Globus pallidus (tissue), 1 donor: Measurements from ENCODE around the gene TREML1.

Experiments used
- DNase-seq: peaks from one replicate; pipeline ENCODE4 v3.0.0-alpha.2; 2015; ENCODE audit warnings: low spot score

TREML1 gene

DNA sequence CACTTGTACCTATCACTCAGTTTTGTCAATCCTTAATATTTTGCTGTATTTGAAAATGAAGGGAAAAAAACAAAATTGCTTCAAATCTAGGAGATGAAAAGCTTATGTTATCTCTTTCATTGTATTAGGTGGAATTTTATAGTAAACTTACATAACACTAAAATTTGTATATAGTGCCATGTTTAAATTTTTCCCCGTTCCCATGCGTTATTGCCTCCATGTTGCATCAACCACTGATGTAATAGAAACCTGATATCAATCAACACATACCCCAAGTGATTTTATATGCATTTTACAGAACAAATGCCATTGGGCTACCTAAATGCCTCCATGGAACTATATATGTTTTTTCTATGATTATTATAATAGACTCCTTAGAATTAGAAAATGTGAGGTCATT lies 23.5 kb upstream of the TREML1 start:
- DNase-seq = no peak

DNA sequence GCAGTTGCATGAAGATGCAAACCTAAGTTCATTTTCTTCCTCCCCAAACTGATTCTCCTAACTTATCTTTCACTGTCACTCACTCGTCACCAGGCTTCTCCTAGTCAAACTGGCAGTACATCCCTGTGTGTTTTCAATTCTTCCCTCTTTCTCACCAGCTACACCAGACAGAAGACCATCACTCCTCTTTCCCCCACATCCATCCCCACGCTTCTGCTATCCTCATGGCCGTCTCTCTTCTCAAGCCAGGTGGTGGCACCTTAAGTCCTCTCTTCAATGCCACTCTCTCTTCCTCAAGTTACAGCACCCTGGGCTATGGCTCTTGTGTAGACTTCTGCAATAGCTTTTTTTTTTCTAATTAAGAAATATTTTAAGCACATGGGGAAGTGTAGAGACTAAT lies 23.1 kb upstream of the TREML1 start:
- DNase-seq = no peak

DNA sequence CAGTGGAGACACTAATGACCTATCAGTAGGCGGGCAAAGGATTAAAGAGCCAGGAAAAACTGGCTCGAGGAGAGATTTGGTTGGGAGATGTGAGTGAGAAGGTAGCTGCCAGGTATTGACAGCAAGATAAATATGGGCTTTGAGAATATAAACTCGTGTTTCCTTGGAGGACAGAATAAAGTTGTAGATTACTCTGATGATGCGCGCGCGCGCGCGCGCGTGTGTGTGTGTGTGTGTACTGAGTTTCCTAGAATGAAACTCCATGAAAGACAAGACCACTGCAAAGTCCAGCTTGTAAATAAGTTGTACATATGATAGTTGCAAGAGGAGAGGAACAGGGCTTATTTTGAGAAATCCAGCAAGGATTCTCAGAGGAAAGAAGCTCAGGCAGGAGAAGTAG lies 22.0 kb upstream of the TREML1 start:
- no peak for DNase-seq

DNA sequence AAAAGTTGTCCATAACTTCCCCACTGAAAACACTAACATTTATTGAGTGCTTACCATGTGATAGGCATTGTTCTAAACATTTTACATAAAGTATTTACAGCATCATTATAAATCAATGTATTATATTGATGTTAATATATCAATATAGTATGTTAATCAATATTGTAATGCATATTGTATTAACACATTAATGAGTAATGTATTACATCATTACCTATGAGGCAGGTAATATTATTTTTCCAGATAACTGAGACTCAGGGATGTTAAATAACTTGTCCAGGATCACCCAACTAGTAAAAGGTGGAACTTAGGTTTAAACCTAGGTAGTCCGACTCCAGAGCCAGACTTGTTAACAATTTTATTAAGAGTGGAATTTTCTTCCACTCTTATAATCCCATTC lies 20.9 kb upstream of the TREML1 start:
- no peak for DNase-seq

DNA sequence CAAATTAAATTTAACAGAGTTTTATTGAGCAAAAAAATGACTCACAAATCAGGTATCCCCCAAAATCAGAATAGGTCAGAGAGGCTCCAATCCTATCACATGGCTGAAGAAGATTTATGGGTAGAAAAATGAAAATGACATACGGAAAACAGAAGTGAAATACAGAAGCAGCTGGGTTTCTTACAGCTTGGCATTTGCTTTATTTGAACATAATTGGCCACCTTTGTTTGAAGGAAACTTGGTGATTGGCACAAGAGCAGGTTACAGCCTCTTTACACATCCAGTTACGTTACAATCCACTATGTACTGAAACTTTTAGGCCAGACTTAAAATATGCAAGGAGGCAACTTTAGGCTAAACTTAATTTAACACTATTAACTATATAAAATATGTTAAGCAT lies 20.5 kb upstream of the TREML1 start:
- no peak for DNase-seq

DNA sequence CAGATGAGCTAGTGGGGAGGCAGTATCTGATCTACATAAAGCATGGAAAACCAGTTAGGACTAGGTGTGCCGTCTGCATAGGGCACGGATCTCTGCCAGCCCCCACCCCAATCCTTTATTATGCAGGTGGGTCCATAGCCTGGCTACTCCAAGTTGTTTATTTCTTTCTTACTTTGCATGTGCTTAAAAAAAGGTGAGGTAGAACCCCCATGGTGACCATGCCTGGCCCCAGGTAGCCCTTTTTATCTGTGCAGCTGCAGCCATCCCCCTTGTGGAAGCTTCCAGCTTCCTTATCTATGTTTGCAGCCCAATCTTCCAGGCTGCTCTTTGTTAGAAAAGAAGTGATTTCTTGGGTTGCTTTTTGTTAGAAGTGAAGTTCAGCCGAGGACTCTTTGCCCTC lies 17.8 kb upstream of the TREML1 start:
- DNase-seq = no peak

DNA sequence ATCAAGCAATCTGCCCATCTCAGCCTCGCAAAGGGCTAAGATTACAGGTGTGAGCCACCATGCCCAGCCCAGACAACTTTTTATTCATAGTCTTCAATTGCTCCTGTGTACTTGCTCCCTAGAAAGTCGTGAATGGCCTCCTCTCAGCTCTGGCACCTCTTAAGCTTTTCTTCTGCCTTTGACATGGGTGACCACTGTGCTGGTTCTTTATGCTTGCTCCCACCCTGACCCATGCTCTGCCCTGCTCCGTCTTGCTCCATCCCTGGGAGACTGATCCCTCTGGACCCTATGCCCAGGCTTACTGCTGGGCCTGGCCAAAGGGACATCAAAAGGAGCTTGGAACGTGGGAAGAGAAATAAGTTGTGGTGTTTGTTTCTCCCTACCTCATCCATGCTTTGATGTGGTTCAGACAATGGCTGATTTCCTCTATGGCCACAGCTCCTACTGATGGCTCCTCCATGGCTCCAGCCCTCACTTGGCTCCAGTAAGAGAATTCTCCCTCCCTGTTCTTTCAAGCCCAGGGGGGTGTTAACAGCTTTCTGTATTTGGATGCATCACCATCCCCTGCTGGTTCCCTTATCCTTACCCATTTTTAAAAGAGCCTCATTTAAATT lies 16.5 kb upstream of the TREML1 start:
- no peak for DNase-seq

DNA sequence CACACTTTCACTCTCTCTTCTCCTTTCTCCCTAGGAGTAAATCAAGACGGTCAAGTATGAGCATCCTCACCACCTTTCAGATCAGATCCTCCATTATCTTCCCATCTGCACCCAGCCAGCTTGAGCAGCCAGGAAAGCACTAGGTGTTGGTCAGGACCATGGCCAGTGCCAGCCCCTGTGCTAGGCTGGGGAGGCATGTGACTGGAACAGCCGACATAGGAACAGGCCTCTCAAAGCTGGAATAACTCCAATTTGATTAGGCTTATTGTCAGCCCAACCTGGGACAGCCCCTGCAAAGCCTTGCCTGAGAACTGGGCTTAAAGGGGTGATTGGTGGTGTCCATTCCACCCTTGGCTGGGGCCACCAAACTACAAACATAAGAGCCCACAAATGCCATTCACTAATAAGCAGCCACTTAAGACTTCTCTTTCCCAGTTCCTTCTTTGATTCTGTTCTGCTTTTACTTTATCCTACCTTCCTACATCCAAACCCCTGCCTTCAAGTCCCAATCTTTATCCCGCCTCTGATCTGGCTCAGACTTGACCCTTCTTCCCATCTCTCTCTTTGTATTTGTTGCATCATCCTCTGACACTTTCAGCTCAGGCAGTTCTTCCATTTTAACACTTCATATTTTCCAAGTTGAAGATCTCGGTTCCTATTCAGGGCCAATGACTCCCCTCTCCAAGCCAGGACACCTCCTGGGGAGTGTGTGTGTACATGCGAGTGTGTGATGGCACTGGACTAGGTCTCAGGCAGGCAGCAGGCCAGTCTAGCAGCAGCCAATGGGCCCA lies 13.2 kb upstream of the TREML1 start:
- DNase-seq = no peak

DNA sequence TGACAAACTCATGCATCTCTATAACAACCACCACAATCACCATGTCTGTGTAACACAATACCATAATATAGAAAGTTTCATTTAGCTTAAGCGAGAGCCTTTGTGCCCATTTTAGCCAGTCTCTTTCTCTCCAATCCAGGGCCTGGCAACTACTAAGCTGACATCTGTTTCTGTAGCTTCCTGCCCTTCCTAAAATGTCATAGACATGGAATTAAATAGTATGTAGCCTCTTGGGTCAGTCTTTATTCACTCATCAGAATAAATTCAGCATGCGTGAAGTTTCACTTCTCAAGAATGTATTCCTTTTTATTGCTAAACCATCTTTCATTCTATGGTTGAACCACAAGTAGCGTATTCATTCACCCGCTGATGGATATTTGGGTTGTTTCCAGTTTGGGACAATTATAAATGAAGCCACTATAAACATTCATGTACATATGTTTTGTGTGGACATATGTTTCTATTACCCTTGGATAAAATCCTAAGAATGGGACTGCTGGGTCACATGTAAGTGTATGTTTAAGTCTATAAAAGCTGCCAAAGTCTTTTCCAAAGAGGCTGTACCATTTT lies 10.5 kb upstream of the TREML1 start:
- no peak for DNase-seq

DNA sequence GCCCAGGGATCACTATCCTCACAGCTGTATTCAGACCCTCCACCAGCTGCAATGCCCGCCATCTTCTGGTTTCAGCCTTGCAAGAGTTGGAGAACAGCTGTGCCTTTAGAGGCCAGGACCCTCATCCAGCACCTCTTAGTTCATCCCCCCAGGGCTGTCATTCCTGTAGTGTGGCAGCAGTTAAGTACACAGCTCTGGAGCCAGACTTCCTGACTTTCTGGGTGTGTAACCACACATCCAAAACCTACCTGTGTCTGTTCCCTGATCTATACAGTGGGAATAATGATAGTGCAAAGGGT lies 9.2 kb upstream of the TREML1 start:
- DNase-seq = no peak

DNA sequence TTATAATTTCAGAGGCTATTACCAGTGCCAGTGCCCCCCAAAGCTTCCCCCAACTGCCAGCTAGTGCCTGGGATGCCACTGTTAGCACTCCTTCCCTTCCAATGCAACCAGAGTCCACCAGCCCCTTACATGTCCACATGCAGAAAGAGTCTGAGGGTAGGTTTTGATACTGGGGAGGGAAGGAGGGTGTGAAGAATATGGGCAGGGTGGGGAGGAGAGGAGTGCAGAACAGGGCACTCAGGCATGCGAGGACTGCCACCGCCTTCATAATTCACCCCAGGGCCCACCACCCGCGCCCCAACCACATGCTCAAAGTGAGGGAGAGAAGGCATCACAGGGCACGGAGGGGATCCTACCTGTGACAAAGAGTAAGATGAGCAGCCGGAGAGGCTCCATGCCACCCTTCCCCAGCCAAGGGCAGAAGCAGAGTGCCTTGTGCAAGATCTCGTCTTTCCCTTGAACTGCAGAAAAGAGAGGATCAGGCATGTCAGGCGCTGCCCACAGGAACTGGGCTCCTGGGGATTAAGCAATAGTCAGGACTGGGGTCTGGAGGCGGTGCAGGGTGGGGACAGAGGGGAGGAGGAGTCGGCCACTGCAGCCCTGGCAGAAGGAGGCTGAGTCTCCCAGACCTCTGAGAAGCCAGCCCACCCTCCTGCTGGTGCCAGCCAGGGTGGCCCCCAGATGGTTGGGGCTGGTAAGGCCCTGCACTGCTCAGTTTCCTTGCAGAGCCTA lies 8.7 kb upstream of the TREML1 start, which contains the start of gene TREM2:
TSS of gene TREM2 (minus strand) at position 430 of the 732 bp plus-strand sequence. CDS start at position 396, 34 bp downstream.
- no peak for DNase-seq

DNA sequence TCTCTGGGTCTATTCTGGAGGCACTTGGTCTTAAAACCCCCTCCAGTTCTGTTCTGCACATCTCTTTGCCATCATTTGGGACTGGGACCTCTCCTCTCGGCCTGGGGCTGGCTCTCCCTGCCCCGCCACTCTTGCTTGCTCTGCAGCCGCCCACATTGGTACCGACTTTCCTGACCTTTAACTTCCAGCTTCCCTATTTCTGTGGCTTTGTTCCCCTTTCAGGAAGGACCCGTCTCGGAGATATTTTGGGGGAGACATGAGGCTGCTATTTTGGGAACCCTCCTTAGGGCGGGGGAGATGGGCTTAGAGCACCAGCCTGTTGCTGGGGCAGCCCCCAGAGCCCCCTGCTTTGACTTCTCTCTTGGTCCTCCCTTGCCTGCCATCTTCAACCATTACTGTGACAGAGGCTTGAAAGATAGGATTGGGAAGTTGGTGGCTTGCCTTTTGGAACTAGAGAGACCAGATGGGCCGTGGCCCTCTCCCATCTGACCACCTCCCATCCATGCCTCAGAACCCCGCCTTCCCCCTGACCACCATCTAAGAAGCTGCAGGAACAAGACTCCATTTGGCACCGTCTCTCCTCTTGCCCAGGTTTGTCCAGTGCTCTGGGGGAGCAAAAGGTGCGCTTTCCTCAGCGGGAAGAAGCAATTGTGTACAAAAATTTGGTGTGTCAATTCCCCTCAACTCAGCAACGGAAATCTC lies 7.9 kb upstream of the TREML1 start:
- peak; percentile 60 for DNase-seq

DNA sequence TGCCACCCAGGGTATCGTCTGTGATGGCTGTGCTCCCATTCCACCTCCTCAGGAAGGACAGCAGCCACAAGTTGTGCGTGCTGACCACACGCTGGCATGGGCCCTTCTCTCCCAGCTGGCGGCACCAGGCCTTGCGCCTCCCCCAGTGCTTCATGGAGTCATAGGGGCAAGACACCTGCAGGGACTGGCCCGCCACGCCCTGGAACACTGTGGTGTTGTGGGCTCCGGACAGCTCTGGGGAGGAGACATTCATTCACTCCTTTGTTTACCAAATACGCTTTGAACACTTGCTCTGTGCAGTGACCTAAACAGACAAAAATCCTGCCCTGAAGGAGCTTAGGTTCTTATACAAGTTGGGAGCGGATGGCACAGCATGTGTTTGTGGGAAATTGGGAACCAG lies 7.2 kb upstream of the TREML1 start:
- no peak for DNase-seq

DNA sequence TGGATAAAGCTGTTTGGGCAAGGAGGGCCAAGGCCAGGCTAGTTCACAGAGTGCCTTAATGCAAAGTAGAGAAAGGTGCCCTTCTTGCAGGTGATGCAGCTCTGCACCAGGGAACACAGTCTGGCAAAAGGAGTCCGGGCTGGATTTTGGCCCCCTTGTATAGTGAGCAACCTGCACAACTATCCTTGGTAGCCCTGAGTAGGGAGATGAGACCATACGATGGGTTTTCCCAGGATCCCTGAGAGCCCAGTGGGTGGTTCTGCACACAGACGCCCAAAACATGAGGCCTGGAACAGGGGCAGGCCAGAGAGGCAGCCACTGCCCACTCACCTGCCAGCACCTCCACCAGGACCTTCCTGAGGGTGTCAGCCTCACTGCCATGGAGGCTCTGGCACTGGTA lies 6.8 kb upstream of the TREML1 start:
- no peak for DNase-seq

DNA sequence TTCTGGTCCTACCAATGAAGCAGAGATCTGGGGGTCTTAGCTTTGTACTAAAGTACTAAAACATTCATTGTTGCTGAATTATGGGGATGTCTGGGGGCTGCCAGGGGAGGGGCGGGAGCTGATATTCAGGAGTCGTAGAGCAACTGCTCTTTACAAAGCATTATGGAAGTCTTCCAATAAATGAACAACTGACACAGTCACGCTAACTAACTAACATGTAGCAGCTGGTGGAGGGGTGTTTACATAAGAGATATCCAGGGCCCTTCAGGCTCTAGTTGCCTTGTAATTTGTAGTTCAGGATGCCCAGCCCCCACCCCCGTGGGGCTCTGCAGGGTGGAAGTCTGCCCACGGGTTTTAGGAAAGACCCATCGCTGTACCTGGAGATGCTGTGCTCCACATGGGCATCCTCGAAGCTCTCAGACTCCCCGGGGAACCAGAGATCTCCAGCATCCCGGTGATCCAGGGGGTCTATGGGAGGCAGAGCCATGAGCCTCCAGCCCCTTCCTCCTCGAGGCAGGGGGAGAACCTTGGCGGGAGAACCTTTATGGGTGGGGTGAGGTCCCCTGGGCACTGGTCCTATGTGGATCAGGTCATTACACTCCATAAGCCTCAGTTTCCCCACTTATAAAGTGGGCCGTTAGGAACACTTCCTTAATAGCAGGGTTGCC lies 5.4 kb upstream of the TREML1 start:
- DNase-seq = no peak

DNA sequence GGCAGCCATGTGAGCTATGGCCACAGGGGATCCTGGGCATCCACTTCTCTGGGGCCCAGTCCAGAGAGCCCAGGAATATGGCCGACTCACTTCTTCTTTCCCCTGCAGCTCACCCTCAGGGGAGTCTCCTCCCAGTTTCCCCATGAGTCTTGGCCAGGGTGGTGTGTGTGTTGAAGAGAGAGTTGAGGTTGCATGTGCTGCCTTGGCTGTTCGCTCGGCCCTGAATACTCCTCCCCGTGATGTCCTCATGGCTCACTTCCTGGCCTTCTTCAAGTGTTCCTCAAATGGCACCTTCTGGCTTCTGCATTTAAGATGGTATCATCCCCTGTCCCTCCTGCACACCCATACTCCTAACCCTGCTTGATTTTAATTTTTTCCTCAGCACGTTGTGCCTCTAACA lies 3.2 kb upstream of the TREML1 start:
- DNase-seq = peak; percentile 47

DNA sequence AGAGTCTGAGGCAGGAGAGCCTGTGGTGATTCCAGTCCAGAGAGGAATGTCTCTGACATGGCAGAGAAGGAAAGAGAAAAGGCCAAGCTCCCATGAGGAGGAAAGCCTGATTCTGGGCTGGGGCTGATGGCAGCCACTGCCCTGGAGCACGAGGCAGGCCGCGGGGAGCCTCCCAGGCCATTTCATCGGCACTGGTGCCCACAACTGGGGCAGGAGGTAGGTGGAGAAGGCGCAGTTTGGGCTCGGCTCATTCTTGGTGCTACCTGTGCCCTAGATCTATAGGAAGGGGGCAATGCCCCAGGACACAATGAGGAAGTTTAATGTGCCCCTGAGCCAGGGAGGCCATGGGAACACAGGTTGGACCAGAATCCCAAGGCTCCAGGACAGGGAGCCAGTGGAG lies 2.6 kb upstream of the TREML1 start:
- DNase-seq = no peak

DNA sequence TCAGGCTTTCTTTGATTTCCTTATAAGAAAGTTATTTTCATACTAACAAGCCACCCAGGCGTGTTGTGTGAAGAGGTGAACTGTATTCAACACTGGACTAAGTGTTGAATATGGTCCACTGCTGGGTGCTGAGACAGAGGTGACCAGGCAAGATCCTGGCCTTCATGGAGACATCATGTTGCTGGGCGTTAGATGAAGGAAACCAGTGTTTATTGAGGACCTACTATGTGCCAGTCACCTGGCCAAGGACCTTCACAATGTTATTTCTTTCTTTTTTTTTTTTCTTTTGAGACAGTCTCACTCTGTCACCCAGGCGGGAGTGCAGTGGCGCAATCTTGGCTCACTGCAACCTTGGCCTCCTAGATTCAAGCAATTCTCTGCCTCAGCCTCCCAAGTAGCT lies 1.9 kb upstream of the TREML1 start:
- no peak for DNase-seq

DNA sequence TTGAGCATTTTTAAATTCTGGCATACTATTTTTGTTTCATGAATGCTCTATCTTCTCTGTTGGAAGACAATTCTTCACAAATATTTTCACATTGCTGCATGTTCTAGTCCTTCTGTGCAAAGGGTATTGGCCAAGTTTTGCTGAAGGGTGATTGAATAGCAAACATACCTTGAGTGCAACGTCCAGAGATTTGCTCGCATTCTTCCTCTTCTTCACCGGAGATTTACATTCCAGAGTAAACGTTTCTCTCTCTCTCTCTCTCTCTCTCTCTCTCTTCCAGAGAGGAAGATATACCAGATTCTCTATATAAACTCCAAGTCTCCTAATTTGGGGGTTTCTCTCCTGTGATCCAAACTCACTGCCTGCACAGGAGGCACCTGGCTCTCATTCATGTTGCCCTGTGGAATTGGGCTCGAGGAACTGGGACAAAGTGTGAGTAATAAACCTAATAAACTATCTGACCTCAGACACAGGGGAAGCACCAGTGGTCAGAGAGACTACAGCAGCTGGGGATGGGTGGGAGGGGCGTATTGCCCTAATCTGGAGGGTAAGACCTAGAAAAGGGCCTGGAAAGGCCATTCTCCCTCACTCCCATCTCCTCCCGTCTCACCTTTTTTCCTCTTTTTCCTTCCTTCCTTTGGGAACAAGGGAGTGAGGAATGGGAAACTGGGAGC lies 1.1 kb upstream of the TREML1 start:
- no peak for DNase-seq

DNA sequence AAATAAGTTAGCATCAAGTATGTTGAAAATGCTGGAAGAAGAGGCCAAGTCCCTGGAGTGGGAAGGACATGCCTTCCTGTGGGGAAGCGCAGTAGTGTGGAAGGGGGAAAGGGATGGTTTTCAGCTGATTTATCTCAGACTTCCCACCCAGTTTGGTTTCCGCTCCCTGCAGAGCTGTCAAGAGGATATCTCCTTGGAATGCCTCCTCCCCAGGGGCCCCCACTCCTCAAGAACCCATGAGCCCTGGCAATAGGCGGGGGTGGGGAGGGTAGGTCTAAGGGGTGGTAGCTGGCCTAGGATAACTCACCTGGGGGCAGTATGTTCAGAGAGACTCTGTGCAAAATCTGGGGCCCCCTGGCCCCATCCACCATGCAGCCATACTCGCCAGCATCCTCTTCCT lies 696 bp downstream of the TREML1 start:
- no peak for DNase-seq

DNA sequence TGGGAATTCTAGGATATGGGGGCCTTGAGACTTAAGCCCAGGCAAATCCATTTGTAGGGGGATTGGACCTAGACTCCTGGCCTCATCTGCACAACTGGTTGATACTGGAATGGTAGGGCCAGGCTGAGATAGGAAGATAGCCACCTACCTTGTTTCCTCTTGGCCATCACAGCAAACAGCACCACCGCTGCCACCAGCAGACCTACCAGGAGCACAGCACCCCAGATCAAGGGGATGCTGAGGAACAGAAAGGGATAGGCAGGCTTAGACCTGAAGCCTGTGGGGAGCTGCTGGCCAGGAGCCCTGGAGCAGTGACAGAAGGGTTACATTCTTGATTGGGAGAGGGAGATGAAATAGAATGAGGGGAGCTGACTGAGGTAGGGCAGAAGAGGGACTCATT lies 3.5 kb downstream of the TREML1 start:
- DNase-seq = no peak
